Mammary epithelial cell (primary cell): ENCODE data around the gene TEX53.

ENCODE experiments used
- CTCF ChIP-seq, 2 donors: IDR thresholded peaks in 1 of 2; conservative IDR thresholded peaks in 1 of 2; 2 replicates each; pipeline ENCODE4 v1.5.1; 2011 to 2012; ENCODE audit warnings: inconsistent platforms in 2 of 2, low read length in 2 of 2, mild to moderate bottlenecking in 2 of 2, control low read depth in 1 of 2, low read depth in 1 of 2; ENCODE audit not compliant: insufficient read depth in 1 of 2; ENCODE audit errors: extremely low read depth in 1 of 2
- EZH2 ChIP-seq: IDR thresholded peaks from 2 replicates; pipeline ENCODE4 v1.6.1; 2012; ENCODE audit warnings: low read length, inconsistent platforms, borderline replicate concordance

- no peak for TF ChIP-seq CTCF (conservative IDR thresholded peaks at IDR 0.05 in 1 of 2, IDR thresholded peaks at IDR 0.05 in 1 of 2; ENCODE audit: extremely low read depth in 1 of 2, insufficient read depth in 1 of 2, low read depth in 1 of 2, low read length in 2 of 2)
- no peak for TF ChIP-seq EZH2
Observed at GRCh38 chr9:114671605-114672004, 14.0 kb upstream of the TEX53 start.
